GM12872 (cell line): ENCODE measurements around the gene SUGCT.

Source experiments
- CTCF ChIP-seq: IDR thresholded peaks from 3 replicates; pipeline ENCODE4 v1.5.1; 2011; ENCODE audit warnings: low read depth, mild to moderate bottlenecking, low read length, moderate library complexity; ENCODE audit not compliant: insufficient read depth

Gene SUGCT

DNA sequence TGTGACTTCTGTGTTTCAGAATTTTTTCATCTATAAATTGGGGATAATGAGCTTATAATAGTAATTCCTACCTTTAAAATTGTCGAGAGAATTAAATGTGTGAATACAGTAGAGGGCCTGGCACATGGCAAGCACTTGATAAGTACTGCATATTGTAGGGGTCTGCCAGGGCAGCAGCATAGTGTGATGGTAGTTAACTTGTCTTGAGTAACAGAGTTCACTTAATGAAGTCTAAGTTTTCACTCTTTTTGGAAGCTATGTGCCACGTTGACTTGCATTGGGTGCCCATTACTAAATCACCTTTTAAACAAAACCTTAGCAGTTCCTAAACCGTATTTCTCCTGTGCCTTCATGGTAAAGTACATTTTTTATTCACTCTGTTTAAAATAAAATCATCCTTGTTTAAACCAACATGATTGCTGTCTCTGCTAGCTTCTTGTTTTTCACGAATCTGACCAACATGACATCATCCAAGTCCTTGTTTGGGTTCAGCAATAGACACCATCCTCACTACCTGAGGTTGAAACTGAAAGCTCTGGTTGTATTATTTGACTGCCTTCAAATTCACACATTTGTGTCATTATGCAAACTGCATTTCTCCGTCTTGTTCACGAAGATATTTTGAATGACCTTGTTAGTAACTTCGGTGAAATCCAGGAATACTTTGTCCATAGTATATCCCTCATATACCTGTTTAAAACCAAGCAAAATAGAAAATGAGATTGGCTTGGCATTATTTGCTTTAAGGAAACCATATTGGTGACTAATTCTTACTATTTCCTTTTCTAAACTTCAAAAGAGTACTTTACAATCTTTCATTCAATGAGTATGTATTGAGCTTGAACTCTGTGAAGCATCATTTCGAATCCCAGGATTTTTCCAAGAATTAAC is 340.2 kb downstream of the SUGCT start:
- TF ChIP-seq CTCF = no peak

DNA sequence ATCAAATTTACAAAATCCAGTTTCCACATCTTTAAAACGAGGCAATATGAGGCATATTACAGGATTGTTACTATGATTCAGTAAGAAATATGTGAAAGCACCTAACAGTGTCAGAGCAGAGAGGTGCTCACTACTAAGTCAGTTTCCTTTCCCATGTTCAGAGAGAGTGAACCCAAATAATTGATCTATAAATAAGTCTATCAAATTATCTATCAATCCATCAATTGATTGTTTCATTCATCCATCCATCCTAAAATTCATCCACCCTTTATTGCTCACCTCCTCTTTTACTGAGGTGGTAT is 340.8 kb downstream of the SUGCT start:
- no peak for TF ChIP-seq CTCF

- no peak for TF ChIP-seq CTCF
Measured at GRCh38 chr7:40477094-40477493, 342.3 kb downstream of the SUGCT start.

GRCh38 chr7:40482845-40483244 is 348.0 kb downstream of the SUGCT start:
- TF ChIP-seq CTCF = no peak

GRCh38 chr7:40483630-40484029 is 348.8 kb downstream of the SUGCT start:
- no peak for TF ChIP-seq CTCF

DNA sequence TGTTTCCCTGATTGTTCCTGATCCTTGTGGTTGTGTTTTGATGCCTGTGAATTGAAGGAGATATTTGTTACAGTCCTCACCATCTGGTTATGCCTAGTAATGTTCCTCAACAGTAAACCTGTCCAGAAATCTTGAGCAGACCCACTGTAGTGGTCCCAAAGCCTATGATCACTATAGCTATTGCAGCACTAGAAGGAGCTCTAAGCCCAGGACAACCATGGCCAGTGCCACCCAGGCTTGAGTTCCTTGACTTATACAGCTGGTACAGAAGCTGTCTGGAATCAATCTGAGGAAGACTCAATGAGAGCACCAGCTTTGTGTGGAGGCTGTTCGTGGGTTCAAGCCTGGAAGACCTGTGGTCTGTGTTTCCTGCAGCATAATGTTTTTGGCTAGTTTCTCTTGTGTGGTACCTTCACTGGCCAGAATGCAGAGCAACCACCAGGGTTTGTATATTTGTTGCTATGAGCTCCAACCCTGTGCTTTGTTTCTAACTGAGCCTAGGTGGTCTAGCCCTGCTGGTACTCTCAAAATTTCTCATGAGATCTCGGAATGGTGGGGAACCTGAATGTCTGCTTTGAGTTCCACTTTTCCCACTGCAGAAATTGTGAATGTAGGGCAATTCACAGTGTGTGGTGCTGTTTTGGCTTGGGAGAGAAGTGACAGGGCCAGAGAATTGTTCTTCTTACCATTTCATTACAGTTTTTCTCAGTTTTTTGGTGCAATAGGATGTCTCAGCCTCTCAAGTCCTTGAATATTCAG is 355.2 kb downstream of the SUGCT start:
- TF ChIP-seq CTCF = no peak

GRCh38 chr7:40490603-40490924 is 355.8 kb downstream of the SUGCT start:
- no peak for TF ChIP-seq CTCF
